Glutamatergic neuron (in vitro differentiated cells): ENCODE measurements around the gene EHD4. TPM values are rescaled to one million over a fixed set of nuclear protein-coding genes. Genes with fewer than 3 reads are reported as not detected.
A peak's percentile ranks its signal among the peaks of the same experiment; 100 is the strongest.

ENCODE experiments used
- DNase-seq: peaks from one replicate; pipeline ENCODE4 v3.0.0; 2022
- H3K27ac Mint-ChIP-seq: one replicate; pipeline ENCODE4 v1.8.0; 2020; ENCODE audit warnings: mild to moderate bottlenecking, mixed read lengths, inconsistent platforms; ENCODE audit not compliant: unreplicated experiment
- H3K27me3 Mint-ChIP-seq: one replicate; pipeline ENCODE4 v1.8.0; 2020; ENCODE audit warnings: mild to moderate bottlenecking, moderate library complexity, mixed read lengths, inconsistent platforms; ENCODE audit not compliant: unreplicated experiment
- H3K36me3 Mint-ChIP-seq: one replicate; pipeline ENCODE4 v1.8.0; 2020; ENCODE audit warnings: mild to moderate bottlenecking, mixed read lengths, inconsistent platforms; ENCODE audit not compliant: unreplicated experiment
- H3K4me1 Mint-ChIP-seq: one replicate; pipeline ENCODE4 v1.8.0; 2020; ENCODE audit warnings: mild to moderate bottlenecking, low read depth, mixed read lengths, inconsistent platforms; ENCODE audit not compliant: unreplicated experiment
- H3K4me3 Mint-ChIP-seq: one replicate; pipeline ENCODE4 v1.8.0; 2020; ENCODE audit warnings: mild to moderate bottlenecking, mixed read lengths, inconsistent platforms; ENCODE audit not compliant: unreplicated experiment
- H3K9me3 Mint-ChIP-seq: one replicate; pipeline ENCODE4 v1.8.0; 2020; ENCODE audit warnings: mild to moderate bottlenecking, moderate library complexity, mixed read lengths, inconsistent platforms; ENCODE audit not compliant: unreplicated experiment
- total RNA-seq: library from RNA; stranded (reverse); fragmentation: NEBNext Ultra II Directional; extraction: Animal tissue kit (Norgen Biotek cat#: 25700); gene quantifications from one replicate; pipeline ENCODE4 v1.2.1, GENCODE V29; 2021; ENCODE audit not compliant: unreplicated experiment
- TF ChIP-seq, protein P1 (sequence below): fragments of 200-600 bp; sonication (generic); IDR thresholded peaks from one replicate; pipeline ENCODE4 v1.5.0; 2021; ENCODE audit not compliant: partially characterized antibody, unreplicated experiment

Gene EHD4
- total RNA-seq, 1 donor from 2014 or later = 4.0 TPM

DNA sequence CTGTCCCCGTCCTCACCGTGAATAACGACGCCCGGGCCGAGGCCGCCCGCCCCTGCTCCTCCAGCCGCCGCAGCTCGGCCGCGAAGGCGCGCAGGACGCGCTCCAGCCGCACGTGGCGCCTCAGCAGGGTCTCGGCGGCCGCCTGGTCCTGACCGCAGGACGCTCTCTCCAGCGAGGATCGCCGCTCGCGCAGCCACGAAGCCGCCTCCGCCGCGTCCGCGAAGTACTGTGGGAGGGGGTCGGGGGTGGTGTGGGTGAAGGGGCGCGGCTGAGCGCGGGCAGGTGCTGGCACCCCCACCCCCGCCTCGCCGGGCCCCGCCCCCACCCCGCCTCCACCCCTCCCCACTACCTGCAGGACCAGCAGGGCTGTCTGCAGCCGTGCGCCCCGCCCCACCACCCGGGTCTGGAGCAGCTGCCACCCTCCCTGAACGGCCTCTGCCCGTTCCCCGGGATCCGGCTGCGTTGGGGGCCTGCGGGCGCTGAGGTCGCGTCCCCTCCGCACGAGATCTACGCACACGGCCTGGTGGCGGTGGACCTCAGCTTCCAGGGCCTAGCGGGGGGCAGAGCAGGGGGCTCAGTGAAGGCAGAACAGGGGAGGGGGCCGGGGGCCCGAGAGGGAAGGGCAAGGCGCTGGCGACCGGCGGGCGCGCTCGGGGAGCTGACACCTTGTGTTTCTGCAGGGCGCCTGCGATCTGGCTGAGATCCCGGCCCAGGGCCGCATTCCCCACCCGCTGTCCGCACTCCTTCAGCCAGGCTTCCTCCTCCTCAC is 90.3 kb downstream of the EHD4 start:
- TF ChIP-seq, protein P1, sequence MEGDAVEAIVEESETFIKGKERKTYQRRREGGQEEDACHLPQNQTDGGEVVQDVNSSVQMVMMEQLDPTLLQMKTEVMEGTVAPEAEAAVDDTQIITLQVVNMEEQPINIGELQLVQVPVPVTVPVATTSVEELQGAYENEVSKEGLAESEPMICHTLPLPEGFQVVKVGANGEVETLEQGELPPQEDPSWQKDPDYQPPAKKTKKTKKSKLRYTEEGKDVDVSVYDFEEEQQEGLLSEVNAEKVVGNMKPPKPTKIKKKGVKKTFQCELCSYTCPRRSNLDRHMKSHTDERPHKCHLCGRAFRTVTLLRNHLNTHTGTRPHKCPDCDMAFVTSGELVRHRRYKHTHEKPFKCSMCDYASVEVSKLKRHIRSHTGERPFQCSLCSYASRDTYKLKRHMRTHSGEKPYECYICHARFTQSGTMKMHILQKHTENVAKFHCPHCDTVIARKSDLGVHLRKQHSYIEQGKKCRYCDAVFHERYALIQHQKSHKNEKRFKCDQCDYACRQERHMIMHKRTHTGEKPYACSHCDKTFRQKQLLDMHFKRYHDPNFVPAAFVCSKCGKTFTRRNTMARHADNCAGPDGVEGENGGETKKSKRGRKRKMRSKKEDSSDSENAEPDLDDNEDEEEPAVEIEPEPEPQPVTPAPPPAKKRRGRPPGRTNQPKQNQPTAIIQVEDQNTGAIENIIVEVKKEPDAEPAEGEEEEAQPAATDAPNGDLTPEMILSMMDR = no peak
- peak; percentile 52 for DNase-seq
- H3K4me1 Mint-ChIP-seq = peaks cover 1% of the 10 kb centered on the region
- peaks cover 17% of the 10 kb centered on the region for H3K27me3 Mint-ChIP-seq
- no peak overlapping the region for H3K27ac Mint-ChIP-seq
- H3K9me3 Mint-ChIP-seq = peaks cover 9% of the 10 kb centered on the region
- no peak overlapping the region for H3K4me3 Mint-ChIP-seq
- peaks cover 12% of the 10 kb centered on the region for H3K36me3 Mint-ChIP-seq

DNA sequence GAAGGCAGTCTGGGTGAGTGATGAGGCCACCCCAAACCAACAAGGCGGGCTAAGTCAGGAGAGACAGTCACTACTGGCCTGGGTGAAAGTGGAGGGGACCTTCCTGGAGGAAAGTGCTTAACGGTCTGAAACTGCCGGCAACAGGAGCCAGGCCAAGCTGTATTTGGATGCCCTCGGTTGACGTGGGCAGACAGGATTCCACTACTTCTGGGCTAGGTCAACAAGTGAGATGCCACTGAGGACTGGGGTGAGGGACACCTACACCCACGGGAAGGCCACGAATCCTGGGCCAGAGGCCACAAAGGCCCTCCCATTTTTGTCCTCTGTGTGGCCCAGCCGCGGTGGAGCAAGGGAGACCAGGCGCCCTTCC is 90.8 kb downstream of the EHD4 start:
- peaks cover 9% of the 10 kb centered on the region for H3K9me3 Mint-ChIP-seq
- peaks cover 1% of the 10 kb centered on the region for H3K4me1 Mint-ChIP-seq
- no peak overlapping the region for H3K27ac Mint-ChIP-seq
- no peak for DNase-seq
- H3K4me3 Mint-ChIP-seq = peak overlapping the region; percentile 78
- peaks cover 12% of the 10 kb centered on the region for H3K36me3 Mint-ChIP-seq
- peaks cover 15% of the 10 kb centered on the region for H3K27me3 Mint-ChIP-seq
- TF ChIP-seq, protein P1 = no peak

DNA sequence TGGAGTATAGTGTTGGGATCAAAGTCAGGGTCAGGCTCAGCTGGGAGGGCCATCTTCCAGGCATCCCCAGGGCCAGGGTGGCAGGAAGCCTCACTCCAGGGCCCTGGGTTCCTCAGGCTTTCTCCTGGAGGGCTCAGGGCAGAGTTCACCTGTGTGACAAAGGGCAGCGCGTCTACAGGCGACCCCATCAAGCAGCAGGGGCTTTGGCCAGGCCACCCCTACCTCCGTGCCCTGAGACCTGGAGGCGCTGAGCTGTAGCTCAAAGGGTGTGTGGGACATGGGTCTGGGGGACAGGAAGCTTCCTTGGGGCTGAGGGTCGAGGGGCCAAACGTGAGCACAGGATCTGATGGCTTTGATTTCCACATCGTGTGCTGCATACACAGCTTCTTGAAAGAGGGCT is 91.3 kb downstream of the EHD4 start:
- H3K27ac Mint-ChIP-seq = no peak overlapping the region
- peaks cover 1% of the 10 kb centered on the region for H3K4me1 Mint-ChIP-seq
- peak overlapping the region; percentile 78 for H3K4me3 Mint-ChIP-seq

DNA sequence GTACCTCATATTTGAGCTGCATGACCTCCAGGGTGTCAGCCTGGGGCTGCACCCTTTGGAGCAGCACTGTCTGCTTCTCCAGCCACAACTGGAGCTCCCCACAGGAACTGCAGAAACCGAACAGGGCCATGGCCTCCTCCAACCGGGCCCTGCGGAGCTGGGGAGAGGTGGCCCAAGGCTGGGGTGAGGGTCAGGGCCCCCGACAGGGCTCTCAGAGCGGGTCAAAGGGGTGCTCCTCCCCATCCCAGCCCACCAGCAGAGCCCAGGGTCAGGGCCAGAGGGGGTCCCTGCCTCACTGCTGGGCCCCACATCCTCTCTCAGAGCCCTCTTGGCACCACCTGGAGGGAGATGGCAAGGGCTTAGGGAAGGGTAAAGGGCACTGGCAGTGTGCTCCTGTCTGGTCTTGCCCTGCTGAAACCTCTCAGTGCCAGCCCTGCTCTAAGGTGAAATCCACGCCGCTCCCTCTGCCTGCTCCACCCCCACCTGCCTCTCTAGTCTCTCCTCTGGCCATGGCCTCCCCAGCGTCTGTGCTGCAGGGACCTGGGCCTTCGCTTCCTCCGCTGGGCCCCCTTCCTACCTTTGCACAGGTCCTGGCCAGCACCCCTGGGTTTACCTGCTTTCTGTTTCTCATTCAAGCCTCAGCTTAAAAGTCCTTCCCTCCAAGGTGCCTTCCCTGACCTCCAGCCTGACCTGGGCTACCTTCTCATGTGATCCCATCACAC is 92.0 kb downstream of the EHD4 start:
- H3K36me3 Mint-ChIP-seq = peaks cover 12% of the 10 kb centered on the region
- H3K4me1 Mint-ChIP-seq = peaks cover 1% of the 10 kb centered on the region
- peaks cover 18% of the 10 kb centered on the region for H3K27me3 Mint-ChIP-seq
- H3K4me3 Mint-ChIP-seq = no peak overlapping the region
- no peak overlapping the region for H3K27ac Mint-ChIP-seq
- no peak for DNase-seq
- H3K9me3 Mint-ChIP-seq = peaks cover 9% of the 10 kb centered on the region
- TF ChIP-seq, protein P1 = no peak

More for the DNA sequence above, 91.3 kb downstream of the EHD4 start:
- no peak for DNase-seq
- TF ChIP-seq, protein P1 = no peak
- peaks cover 15% of the 10 kb centered on the region for H3K27me3 Mint-ChIP-seq
- H3K36me3 Mint-ChIP-seq = peaks cover 12% of the 10 kb centered on the region
- H3K9me3 Mint-ChIP-seq = peaks cover 9% of the 10 kb centered on the region
